Measurements from ENCODE around the gene CBL. TPM values are rescaled to one million over a fixed set of nuclear protein-coding genes. Genes with fewer than 3 reads are reported as not detected.
"Not testable (repeated sequence)": the region's sequence is repeated elsewhere in the genome, so short reads cannot be mapped to it uniquely, and the experiment has no call there.

Gene CBL
- total RNA-seq, 1 experiment from 2014 or later = 52.7 TPM

DNA sequence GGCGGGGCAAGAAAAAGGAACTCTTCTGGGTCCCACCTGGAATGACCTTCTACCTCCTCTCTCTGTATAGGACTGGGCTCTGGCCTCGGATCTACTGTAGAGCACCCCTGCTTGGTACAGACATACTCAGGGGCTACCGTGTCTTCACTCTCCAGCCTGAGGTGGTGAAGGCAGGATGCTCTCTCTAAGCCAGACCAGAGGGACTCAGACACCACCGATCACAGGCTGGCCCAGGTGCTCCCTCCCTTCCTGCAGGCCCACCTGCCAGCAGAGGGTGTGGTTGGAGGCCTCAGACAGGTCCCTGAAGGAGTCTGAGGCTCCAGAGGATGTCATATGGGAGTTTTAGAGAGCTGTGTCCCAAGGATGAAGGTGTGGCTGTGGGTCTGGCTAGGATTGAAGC lies 16.7 kb upstream of the CBL start:
- Histone ChIP-seq H3K4me1 (peaks cover 30% of the 10 kb centered on the region), H3K4me3 (ENCODE audit: low read depth, low read length) (no peak overlapping the region), H3K9me3 (no peaks in the 10 kb centered on the region), H3K27me3 (replicated peaks; ENCODE audit: control insufficient read depth, insufficient read depth, low read length) (no peaks in the 10 kb centered on the region), H3K36me3 (ENCODE audit: control insufficient read depth, insufficient read depth, low read length) (no peaks in the 10 kb centered on the region)
- H3K9me3 Mint-ChIP-seq (ENCODE audit: unreplicated experiment) = no peaks in the 10 kb centered on the region
- DNase-seq = no peak
- TF ChIP-seq, protein P1, sequence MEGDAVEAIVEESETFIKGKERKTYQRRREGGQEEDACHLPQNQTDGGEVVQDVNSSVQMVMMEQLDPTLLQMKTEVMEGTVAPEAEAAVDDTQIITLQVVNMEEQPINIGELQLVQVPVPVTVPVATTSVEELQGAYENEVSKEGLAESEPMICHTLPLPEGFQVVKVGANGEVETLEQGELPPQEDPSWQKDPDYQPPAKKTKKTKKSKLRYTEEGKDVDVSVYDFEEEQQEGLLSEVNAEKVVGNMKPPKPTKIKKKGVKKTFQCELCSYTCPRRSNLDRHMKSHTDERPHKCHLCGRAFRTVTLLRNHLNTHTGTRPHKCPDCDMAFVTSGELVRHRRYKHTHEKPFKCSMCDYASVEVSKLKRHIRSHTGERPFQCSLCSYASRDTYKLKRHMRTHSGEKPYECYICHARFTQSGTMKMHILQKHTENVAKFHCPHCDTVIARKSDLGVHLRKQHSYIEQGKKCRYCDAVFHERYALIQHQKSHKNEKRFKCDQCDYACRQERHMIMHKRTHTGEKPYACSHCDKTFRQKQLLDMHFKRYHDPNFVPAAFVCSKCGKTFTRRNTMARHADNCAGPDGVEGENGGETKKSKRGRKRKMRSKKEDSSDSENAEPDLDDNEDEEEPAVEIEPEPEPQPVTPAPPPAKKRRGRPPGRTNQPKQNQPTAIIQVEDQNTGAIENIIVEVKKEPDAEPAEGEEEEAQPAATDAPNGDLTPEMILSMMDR (IDR thresholded peaks at IDR 0.05; ENCODE audit: insufficient read depth in 1 of 2, low read depth in 1 of 2, low read length in 1 of 2, severe bottlenecking in 1 of 2, unreplicated experiment in 1 of 2) = peak in 1 of 2 experiments; percentile 35
- CTCF ChIA-PET = interaction anchor here (0.6 to 1.9 kb wide), 3 partner anchors 9 to 149 kb away, joined by 3 to 9 read pairs (median 7); partner anchors contain the start of gene CBL
- no peaks in the 10 kb centered on the region for H3K27me3 Mint-ChIP-seq (ENCODE audit: insufficient read depth, unreplicated experiment)
- no TSS peak for BruUV-seq (replicated peaks)
- H3K4me3 Mint-ChIP-seq (ENCODE audit: unreplicated experiment) = no peak overlapping the region
- H3K36me3 Mint-ChIP-seq (ENCODE audit: insufficient read depth, unreplicated experiment) = no peaks in the 10 kb centered on the region
- POLR2A ChIA-PET = no interaction called here
- intact Hi-C loops (cut with micrococcal nuclease; ENCODE audit: unreplicated experiment) = no loop called here
- H3K27ac Mint-ChIP-seq (ENCODE audit: unreplicated experiment) = peak overlapping the region; percentile 38
- H3K4me1 Mint-ChIP-seq (ENCODE audit: low read depth, unreplicated experiment) = peaks cover 25% of the 10 kb centered on the region

GRCh38 chr11:119190531-119190930 lies 15.6 kb upstream of the CBL start:
- H3K4me3 Mint-ChIP-seq (ENCODE audit: unreplicated experiment) = no peak overlapping the region
- peaks cover 21% of the 10 kb centered on the region for H3K4me1 Mint-ChIP-seq (ENCODE audit: low read depth, unreplicated experiment)
- H3K9me3 ChIP-seq = no peaks in the 10 kb centered on the region
- no peak for DNase-seq
- intact Hi-C loops (cut with micrococcal nuclease; ENCODE audit: unreplicated experiment) = no loop called here
- ChIA-PET POLR2A (no interaction called here), CTCF (interaction anchor here (0.6 to 1.9 kb wide), 4 partner anchors 15 to 176 kb away, joined by 3 to 7 read pairs (median 3); partner anchors contain the start of gene CBL)
- H3K9me3 Mint-ChIP-seq (ENCODE audit: unreplicated experiment) = no peaks in the 10 kb centered on the region
- no peaks in the 10 kb centered on the region for H3K36me3 ChIP-seq (ENCODE audit: control insufficient read depth, insufficient read depth, low read length)
- H3K36me3 Mint-ChIP-seq (ENCODE audit: insufficient read depth, unreplicated experiment) = no peaks in the 10 kb centered on the region
- peaks cover 22% of the 10 kb centered on the region for H3K4me1 ChIP-seq
- TF ChIP-seq, protein P1 (IDR thresholded peaks at IDR 0.05; ENCODE audit: insufficient read depth in 1 of 2, low read depth in 1 of 2, low read length in 1 of 2, severe bottlenecking in 1 of 2, unreplicated experiment in 1 of 2) = no peak
- H3K27me3 Mint-ChIP-seq (ENCODE audit: insufficient read depth, unreplicated experiment) = peaks cover 2% of the 10 kb centered on the region
- BruUV-seq (replicated peaks) = no TSS peak
- H3K27ac Mint-ChIP-seq (ENCODE audit: unreplicated experiment) = no peak overlapping the region
- H3K27me3 ChIP-seq (replicated peaks; ENCODE audit: control insufficient read depth, insufficient read depth, low read length) = no peaks in the 10 kb centered on the region
- H3K4me3 ChIP-seq (ENCODE audit: low read depth, low read length) = no peak overlapping the region

DNA sequence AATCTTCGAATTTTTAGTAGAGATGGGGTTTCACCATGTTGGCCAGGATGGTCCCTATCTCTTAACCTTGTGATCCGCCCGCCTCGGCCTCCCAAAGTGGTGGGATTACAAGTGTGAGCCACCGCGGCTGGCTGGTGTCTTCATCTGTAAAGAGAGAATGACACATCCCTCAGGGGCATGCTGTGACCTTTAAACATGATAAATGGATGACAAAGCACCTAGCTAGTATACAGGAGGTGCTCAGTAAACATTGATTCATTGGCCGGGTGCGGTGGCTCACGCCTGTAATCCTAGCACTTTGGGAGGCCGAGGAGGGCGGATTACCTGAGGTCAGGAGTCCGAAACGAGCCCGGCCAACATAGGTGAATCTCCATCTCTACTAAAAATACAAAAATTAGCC lies 14.9 kb upstream of the CBL start:
- intact Hi-C loops (cut with micrococcal nuclease; ENCODE audit: unreplicated experiment); POLR2A ChIA-PET; BruUV-seq (replicated peaks); DNase-seq; H3K36me3 ChIP-seq (ENCODE audit: control insufficient read depth, insufficient read depth, low read length); H3K9me3 ChIP-seq; H3K27ac Mint-ChIP-seq (ENCODE audit: unreplicated experiment); H3K27me3 ChIP-seq (replicated peaks; ENCODE audit: control insufficient read depth, insufficient read depth, low read length); H3K4me3 ChIP-seq (ENCODE audit: low read depth, low read length); H3K9me3 Mint-ChIP-seq (ENCODE audit: unreplicated experiment); H3K27me3 Mint-ChIP-seq (ENCODE audit: insufficient read depth, unreplicated experiment); H3K4me3 Mint-ChIP-seq (ENCODE audit: unreplicated experiment); H3K36me3 Mint-ChIP-seq (ENCODE audit: insufficient read depth, unreplicated experiment): not testable (repeated sequence)
- CTCF ChIA-PET = interaction anchor here (0.6 to 1.0 kb wide), 2 partner anchors 27 to 46 kb away, joined by 3 read pairs; no protein-coding TSS in a partner anchor
- H3K4me1 Mint-ChIP-seq (ENCODE audit: low read depth, unreplicated experiment) = peaks cover 14% of the 10 kb centered on the region
- H3K4me1 ChIP-seq = peaks cover 15% of the 10 kb centered on the region

GRCh38 chr11:119192111-119192510 lies 14.0 kb upstream of the CBL start:
- ChIA-PET POLR2A (interaction anchor here (0.5 kb wide), 1 partner anchor 90 kb away, joined by 5 read pairs; no protein-coding TSS in a partner anchor), CTCF (no interaction called here)
- peaks cover 2% of the 10 kb centered on the region for H3K27me3 Mint-ChIP-seq (ENCODE audit: insufficient read depth, unreplicated experiment)
- H3K4me3 ChIP-seq (ENCODE audit: low read depth, low read length) = no peak overlapping the region
- H3K4me1 Mint-ChIP-seq (ENCODE audit: low read depth, unreplicated experiment) = peaks cover 20% of the 10 kb centered on the region
- no peak overlapping the region for H3K4me3 Mint-ChIP-seq (ENCODE audit: unreplicated experiment)
- H3K27ac Mint-ChIP-seq (ENCODE audit: unreplicated experiment) = no peak overlapping the region
- BruUV-seq (replicated peaks) = no TSS peak
- TF ChIP-seq, protein P1 (IDR thresholded peaks at IDR 0.05; ENCODE audit: insufficient read depth in 1 of 2, low read depth in 1 of 2, low read length in 1 of 2, severe bottlenecking in 1 of 2, unreplicated experiment in 1 of 2) = no peak
- H3K4me1 ChIP-seq = peaks cover 16% of the 10 kb centered on the region
- no peaks in the 10 kb centered on the region for H3K9me3 ChIP-seq
- intact Hi-C loops (cut with micrococcal nuclease; ENCODE audit: unreplicated experiment) = no loop called here
- DNase-seq = no peak
- H3K36me3 ChIP-seq (ENCODE audit: control insufficient read depth, insufficient read depth, low read length) = no peaks in the 10 kb centered on the region
- no peaks in the 10 kb centered on the region for H3K9me3 Mint-ChIP-seq (ENCODE audit: unreplicated experiment)
- no peaks in the 10 kb centered on the region for H3K36me3 Mint-ChIP-seq (ENCODE audit: insufficient read depth, unreplicated experiment)
- H3K27me3 ChIP-seq (replicated peaks; ENCODE audit: control insufficient read depth, insufficient read depth, low read length) = no peaks in the 10 kb centered on the region
